ENCODE measurements around the gene MARCHF2. TPM values are rescaled to one million over a fixed set of nuclear protein-coding genes. Genes with fewer than 3 reads are reported as not detected.

The MARCHF2 gene
- total and polyA plus RNA-seq, 9 of the 15 experiments (the other 6 are each of a cell fraction or from before 2014, with no cell fraction given): 0.39 to 6.4 (median 2.2) TPM

DNA sequence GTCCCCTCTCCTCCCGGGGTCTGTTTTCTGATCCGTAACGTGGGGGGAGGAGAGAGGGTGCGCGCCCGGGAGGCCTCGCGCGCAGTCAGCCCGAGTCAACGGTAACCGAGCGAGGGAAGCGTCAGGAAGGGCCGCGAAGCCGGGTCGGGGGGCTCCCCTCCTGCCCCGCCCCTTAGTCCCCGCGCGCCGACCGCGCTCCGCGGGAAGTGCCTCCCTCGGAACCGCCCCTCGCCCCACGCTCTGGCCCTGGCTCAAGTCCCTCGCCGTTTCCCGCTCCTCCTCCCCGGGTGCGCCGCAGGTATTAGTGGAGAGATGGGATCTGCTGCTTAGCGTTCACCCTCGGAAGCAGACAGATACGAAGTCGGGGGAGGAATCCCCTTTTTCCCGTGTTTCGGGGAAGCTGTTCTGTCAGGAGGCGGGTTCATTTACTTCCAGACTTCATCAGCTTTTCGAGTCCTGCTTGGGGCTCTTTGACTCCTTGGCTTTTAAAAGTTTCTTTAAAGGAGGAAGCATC is 32.4 kb downstream of the MARCHF2 start (continued):
- TF ChIP-seq CREBBP (IDR thresholded peaks at IDR 0.05; ENCODE audit: low read depth, low read length) (no peak), U2AF1 (optimal IDR thresholded peaks at IDR 0.05; ENCODE audit: low read depth, low read length) (peak; percentile 5), RBM22 (IDR thresholded peaks at IDR 0.05; ENCODE audit: low read depth, low read length, poor library complexity, severe bottlenecking) (peak; percentile 11), RB1 (IDR thresholded peaks at IDR 0.05; ENCODE audit: low read depth) (peak; percentile 42; the same call in 1 of the 2 replicates), SRSF1 (IDR thresholded peaks at IDR 0.05; ENCODE audit: low read depth, low read length) (no peak), POLR2A (conservative IDR thresholded peaks at IDR 0.05) (no peak), ZBTB7A (IDR thresholded peaks at IDR 0.05; ENCODE audit: borderline replicate concordance, control insufficient read depth, low read depth, low read length) (peak; percentile 67; the same call in 1 of the 2 replicates), TOE1 (IDR thresholded peaks at IDR 0.05; ENCODE audit: borderline replicate concordance) (no peak), TOE1 (CRISPR knock-in tag; IDR thresholded peaks at IDR 0.05; ENCODE audit: borderline replicate concordance, low read depth) (no peak), SAP30 (IDR thresholded peaks at IDR 0.05; ENCODE audit: borderline replicate concordance, insufficient read depth, low read depth, low read length, poor library complexity, severe bottlenecking) (peak; percentile 18), TBP (optimal IDR thresholded peaks at IDR 0.05; ENCODE audit: low read depth, low read length) (no peak), ZNF263 (CRISPR knock-in tag; IDR thresholded peaks at IDR 0.05; ENCODE audit: borderline replicate concordance) (no peak), HDAC1 (IDR thresholded peaks at IDR 0.05) (peak in 1 of 2 experiments; percentile 42; a peak in 1 of 4 replicates), PRPF4 (IDR thresholded peaks at IDR 0.05; ENCODE audit: insufficient read depth, low read depth, low read length, poor library complexity, severe bottlenecking) (no peak), SIN3A (IDR thresholded peaks at IDR 0.05; ENCODE audit: borderline replicate concordance in 2 of 2, control insufficient read depth in 1 of 2, low read depth in 2 of 2, low read length in 2 of 2) (peak; percentile 53 to 60; a peak in 1 of 4 replicates)
- TF ChIP-seq, protein P1, sequence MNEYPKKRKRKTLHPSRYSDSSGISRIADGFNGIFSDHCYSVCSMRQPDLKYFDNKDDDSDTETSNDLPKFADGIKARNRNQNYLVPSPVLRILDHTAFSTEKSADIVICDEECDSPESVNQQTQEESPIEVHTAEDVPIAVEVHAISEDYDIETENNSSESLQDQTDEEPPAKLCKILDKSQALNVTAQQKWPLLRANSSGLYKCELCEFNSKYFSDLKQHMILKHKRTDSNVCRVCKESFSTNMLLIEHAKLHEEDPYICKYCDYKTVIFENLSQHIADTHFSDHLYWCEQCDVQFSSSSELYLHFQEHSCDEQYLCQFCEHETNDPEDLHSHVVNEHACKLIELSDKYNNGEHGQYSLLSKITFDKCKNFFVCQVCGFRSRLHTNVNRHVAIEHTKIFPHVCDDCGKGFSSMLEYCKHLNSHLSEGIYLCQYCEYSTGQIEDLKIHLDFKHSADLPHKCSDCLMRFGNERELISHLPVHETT (CRISPR knock-in tag; conservative IDR thresholded peaks at IDR 0.05 in 1 of 2, IDR thresholded peaks at IDR 0.05 in 1 of 2): 0 out of 4 replicates have a peak, but pooled peaks of 1 of the 2 experiments have one; percentile 21
- TF ChIP-seq, protein P2, sequence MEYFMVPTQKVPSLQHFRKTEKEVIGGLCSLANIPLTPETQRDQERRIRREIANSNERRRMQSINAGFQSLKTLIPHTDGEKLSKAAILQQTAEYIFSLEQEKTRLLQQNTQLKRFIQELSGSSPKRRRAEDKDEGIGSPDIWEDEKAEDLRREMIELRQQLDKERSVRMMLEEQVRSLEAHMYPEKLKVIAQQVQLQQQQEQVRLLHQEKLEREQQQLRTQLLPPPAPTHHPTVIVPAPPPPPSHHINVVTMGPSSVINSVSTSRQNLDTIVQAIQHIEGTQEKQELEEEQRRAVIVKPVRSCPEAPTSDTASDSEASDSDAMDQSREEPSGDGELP (CRISPR knock-in tag; IDR thresholded peaks at IDR 0.05; ENCODE audit: borderline replicate concordance): peak; percentile 36; the same call in 1 of the 2 replicates
- TF ChIP-seq, protein P3, sequence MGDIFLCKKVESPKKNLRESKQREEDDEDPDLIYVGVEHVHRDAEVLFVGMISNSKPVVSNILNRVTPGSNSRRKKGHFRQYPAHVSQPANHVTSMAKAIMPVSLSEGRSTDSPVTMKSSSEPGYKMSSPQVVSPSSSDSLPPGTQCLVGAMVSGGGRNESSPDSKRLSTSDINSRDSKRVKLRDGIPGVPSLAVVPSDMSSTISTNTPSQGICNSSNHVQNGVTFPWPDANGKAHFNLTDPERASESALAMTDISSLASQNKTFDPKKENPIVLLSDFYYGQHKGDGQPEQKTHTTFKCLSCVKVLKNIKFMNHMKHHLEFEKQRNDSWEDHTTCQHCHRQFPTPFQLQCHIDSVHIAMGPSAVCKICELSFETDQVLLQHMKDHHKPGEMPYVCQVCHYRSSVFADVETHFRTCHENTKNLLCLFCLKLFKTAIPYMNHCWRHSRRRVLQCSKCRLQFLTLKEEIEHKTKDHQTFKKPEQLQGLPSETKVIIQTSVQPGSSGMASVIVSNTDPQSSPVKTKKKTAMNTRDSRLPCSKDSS (IDR thresholded peaks at IDR 0.05; ENCODE audit: low read depth, partially characterized antibody): no peak
